Activated T-helper 1 cell treated with anti-CD3 and anti-CD28 coated beads, Interleukin-12 subunit alpha, Interleukin-12 subunit beta, Interleukin-2, Interleukin-4 antibody, amounts not matched to agents 30 ng/mL and 10 ng/mL and 1 ng/mL, durations not matched to agents 14 hours and 24 hours and 36 hours (primary cell): ENCODE measurements around the gene SPI1. TPM values are rescaled to one million over a fixed set of nuclear protein-coding genes. Genes with fewer than 3 reads are reported as not detected.

ENCODE experiments used
- DNase-seq: peaks from one replicate; pipeline ENCODE4 v3.0.0; 2021; ENCODE audit warnings: low spot score
- H3K27ac Mint-ChIP-seq: one replicate; pipeline ENCODE4 v1.8.0; 2021; ENCODE audit warnings: mild to moderate bottlenecking, mixed read lengths
- H3K27me3 Mint-ChIP-seq: one replicate; pipeline ENCODE4 v1.8.0; 2022; ENCODE audit warnings: mild to moderate bottlenecking, moderate library complexity, mixed read lengths; ENCODE audit not compliant: insufficient read depth
- H3K36me3 Mint-ChIP-seq: one replicate; pipeline ENCODE4 v1.8.0; 2021; ENCODE audit warnings: low read depth, mixed read lengths
- H3K4me1 Mint-ChIP-seq: one replicate; pipeline ENCODE4 v1.8.0; 2021; ENCODE audit warnings: low read depth, mixed read lengths
- H3K4me3 Mint-ChIP-seq: one replicate; pipeline ENCODE4 v1.8.0; 2021; ENCODE audit warnings: mild to moderate bottlenecking, moderate library complexity, mixed read lengths
- H3K9me3 Mint-ChIP-seq: one replicate; pipeline ENCODE4 v1.8.0; 2021; ENCODE audit warnings: mixed read lengths
- intact Hi-C: fragments of 100-400 bp; cut with micrococcal nuclease; formaldehyde crosslinking; loops from one replicate; pipeline ENCODE4 v1.15.1; 2024
- total RNA-seq: library from RNA; stranded (reverse); gene quantifications from 2 replicates; pipeline ENCODE4 v1.2.3, GENCODE V29; 2022

The SPI1 gene
- total RNA-seq, 1 donor from 2014 or later = not detected

- Mint-ChIP-seq H3K9me3 (no peaks in the 10 kb centered on the region), H3K4me1 (no peaks in the 10 kb centered on the region), H3K36me3 (peaks cover 4% of the 10 kb centered on the region), H3K4me3 (no peak overlapping the region), H3K27ac (no peak overlapping the region), H3K27me3 (no peaks in the 10 kb centered on the region)
- intact Hi-C loops = no loop called here
- no peak for DNase-seq
Observed at GRCh38 chr11:47333886-47334443, 44.4 kb downstream of the SPI1 start.

GRCh38 chr11:47333526-47333845, 44.9 kb downstream of the SPI1 start:
- no peak for DNase-seq
- peaks cover 9% of the 10 kb centered on the region for H3K36me3 Mint-ChIP-seq
- H3K4me1 Mint-ChIP-seq = no peaks in the 10 kb centered on the region
- no peak overlapping the region for H3K27ac Mint-ChIP-seq
- no peaks in the 10 kb centered on the region for H3K27me3 Mint-ChIP-seq
- H3K4me3 Mint-ChIP-seq = no peak overlapping the region
- intact Hi-C loops = no loop called here
- no peaks in the 10 kb centered on the region for H3K9me3 Mint-ChIP-seq

- no peak overlapping the region for H3K27ac Mint-ChIP-seq
- H3K9me3 Mint-ChIP-seq = no peaks in the 10 kb centered on the region
- no peaks in the 10 kb centered on the region for H3K4me1 Mint-ChIP-seq
- H3K36me3 Mint-ChIP-seq = peaks cover 9% of the 10 kb centered on the region
- intact Hi-C loops = no loop called here
- H3K27me3 Mint-ChIP-seq = no peaks in the 10 kb centered on the region
- H3K4me3 Mint-ChIP-seq = no peak overlapping the region
- DNase-seq = no peak
Observed at GRCh38 chr11:47332791-47333525, 45.4 kb downstream of the SPI1 start.

GRCh38 chr11:47332303-47332711, 46.0 kb downstream of the SPI1 start:
- Mint-ChIP-seq H3K36me3 (peaks cover 9% of the 10 kb centered on the region), H3K27ac (no peak overlapping the region)
- intact Hi-C loops = no loop called here

GRCh38 chr11:47331454-47332302, 46.7 kb downstream of the SPI1 start:
- no peaks in the 10 kb centered on the region for H3K27me3 Mint-ChIP-seq
- no peak overlapping the region for H3K4me3 Mint-ChIP-seq
- H3K36me3 Mint-ChIP-seq = peaks cover 12% of the 10 kb centered on the region
- H3K27ac Mint-ChIP-seq = no peak overlapping the region
- DNase-seq = no peak
- intact Hi-C loops = no loop called here
- H3K4me1 Mint-ChIP-seq = no peaks in the 10 kb centered on the region
- H3K9me3 Mint-ChIP-seq = no peaks in the 10 kb centered on the region

More at GRCh38 chr11:47332303-47332711, 46.0 kb downstream of the SPI1 start:
- Mint-ChIP-seq H3K27me3 (no peaks in the 10 kb centered on the region), H3K4me3 (no peak overlapping the region), H3K4me1 (no peaks in the 10 kb centered on the region), H3K9me3 (no peaks in the 10 kb centered on the region)
- no peak for DNase-seq

GRCh38 chr11:47329987-47330931, 48.1 kb downstream of the SPI1 start:
- H3K27me3 Mint-ChIP-seq = no peaks in the 10 kb centered on the region
- H3K27ac Mint-ChIP-seq = no peak overlapping the region
- intact Hi-C loops = no loop called here
- H3K4me1 Mint-ChIP-seq = no peaks in the 10 kb centered on the region
- H3K4me3 Mint-ChIP-seq = no peak overlapping the region
- peaks cover 17% of the 10 kb centered on the region for H3K36me3 Mint-ChIP-seq
- DNase-seq = no peak
- no peaks in the 10 kb centered on the region for H3K9me3 Mint-ChIP-seq

GRCh38 chr11:47329431-47329986, 48.8 kb downstream of the SPI1 start:
- no peak for DNase-seq
- Mint-ChIP-seq H3K9me3 (no peaks in the 10 kb centered on the region), H3K36me3 (peaks cover 22% of the 10 kb centered on the region), H3K4me3 (no peak overlapping the region), H3K27me3 (no peaks in the 10 kb centered on the region), H3K27ac (no peak overlapping the region), H3K4me1 (no peaks in the 10 kb centered on the region)
- intact Hi-C loops = no loop called here

GRCh38 chr11:47328449-47329390, 49.6 kb downstream of the SPI1 start:
- Mint-ChIP-seq H3K27ac (no peak overlapping the region), H3K27me3 (no peaks in the 10 kb centered on the region), H3K4me3 (no peak overlapping the region), H3K4me1 (no peaks in the 10 kb centered on the region), H3K36me3 (peaks cover 22% of the 10 kb centered on the region), H3K9me3 (no peaks in the 10 kb centered on the region)
- intact Hi-C loops = no loop called here
- DNase-seq = no peak

GRCh38 chr11:47327949-47328348, 50.4 kb downstream of the SPI1 start:
- Mint-ChIP-seq H3K4me1 (no peaks in the 10 kb centered on the region), H3K9me3 (no peaks in the 10 kb centered on the region), H3K27me3 (no peaks in the 10 kb centered on the region), H3K4me3 (no peak overlapping the region), H3K36me3 (peaks cover 22% of the 10 kb centered on the region), H3K27ac (no peak overlapping the region)
- intact Hi-C loops = no loop called here
- DNase-seq = no peak

GRCh38 chr11:47327025-47327424, 51.3 kb downstream of the SPI1 start:
- H3K27ac Mint-ChIP-seq = no peak overlapping the region
- DNase-seq = no peak
- intact Hi-C loops = no loop called here
- no peaks in the 10 kb centered on the region for H3K9me3 Mint-ChIP-seq
- no peak overlapping the region for H3K4me3 Mint-ChIP-seq
- no peaks in the 10 kb centered on the region for H3K4me1 Mint-ChIP-seq
- peaks cover 22% of the 10 kb centered on the region for H3K36me3 Mint-ChIP-seq
- no peaks in the 10 kb centered on the region for H3K27me3 Mint-ChIP-seq

GRCh38 chr11:47326198-47326597, 52.1 kb downstream of the SPI1 start:
- no peaks in the 10 kb centered on the region for H3K27me3 Mint-ChIP-seq
- no peak for DNase-seq
- H3K36me3 Mint-ChIP-seq = peaks cover 28% of the 10 kb centered on the region
- intact Hi-C loops = no loop called here
- H3K9me3 Mint-ChIP-seq = no peaks in the 10 kb centered on the region
- H3K4me1 Mint-ChIP-seq = no peaks in the 10 kb centered on the region
- no peak overlapping the region for H3K27ac Mint-ChIP-seq
- H3K4me3 Mint-ChIP-seq = no peak overlapping the region
